ENCODE data around the gene SAG.
A peak's percentile ranks its signal among the peaks of the same experiment; 100 is the strongest.

SAG gene

GRCh38 chr2:233307565-233307964, at the start of gene SAG:
SAG (plus strand) TSS chr2:233307816; CDS start chr2:233309190, 1,374 bp downstream.
- no peak for FAIRE-seq

GRCh38 chr2:233258211-233258610, 49.4 kb upstream of the SAG start:
- FAIRE-seq = no peak

- no peak for FAIRE-seq
These were observed 47.9 kb upstream of the SAG start for GRCh38 chr2:233259730-233260129.

- no peak for FAIRE-seq
These were observed 47.0 kb upstream of the SAG start for GRCh38 chr2:233260661-233261060.

- FAIRE-seq = no peak
These were observed 45.6 kb upstream of the SAG start for GRCh38 chr2:233261819-233262555.

GRCh38 chr2:233262562-233262961, 45.1 kb upstream of the SAG start:
- no peak for FAIRE-seq

GRCh38 chr2:233263045-233263570, 44.5 kb upstream of the SAG start:
- no peak for FAIRE-seq

- FAIRE-seq = no peak
These were observed 42.9 kb upstream of the SAG start for GRCh38 chr2:233264667-233265066.

GRCh38 chr2:233265899-233266431, 41.7 kb upstream of the SAG start:
- no peak for FAIRE-seq

- FAIRE-seq = no peak
These were observed 41.1 kb upstream of the SAG start for GRCh38 chr2:233266481-233266880.

- no peak for FAIRE-seq
These were observed 39.9 kb upstream of the SAG start for GRCh38 chr2:233267516-233268245.

GRCh38 chr2:233270366-233270765, 37.2 kb upstream of the SAG start:
- no peak for FAIRE-seq

- no peak for FAIRE-seq
These were observed 36.7 kb upstream of the SAG start for GRCh38 chr2:233270951-233271350.

- FAIRE-seq = peak; percentile 65
These were observed 35.9 kb upstream of the SAG start for GRCh38 chr2:233271693-233272092.

GRCh38 chr2:233273120-233273519, 34.5 kb upstream of the SAG start:
- no peak for FAIRE-seq

- FAIRE-seq = no peak
These were observed 32.4 kb upstream of the SAG start for GRCh38 chr2:233275223-233275622.

GRCh38 chr2:233278921-233279320, 28.7 kb upstream of the SAG start:
- FAIRE-seq = no peak

- FAIRE-seq = no peak
These were observed 27.4 kb upstream of the SAG start for GRCh38 chr2:233280114-233280693.

GRCh38 chr2:233281553-233281952, 26.1 kb upstream of the SAG start:
- no peak for FAIRE-seq

- FAIRE-seq = no peak
These were observed 25.5 kb upstream of the SAG start for GRCh38 chr2:233281992-233282603.

- FAIRE-seq = no peak
These were observed 21.7 kb upstream of the SAG start for GRCh38 chr2:233285921-233286320.

- no peak for FAIRE-seq
These were observed 19.7 kb upstream of the SAG start for GRCh38 chr2:233287871-233288270.

- no peak for FAIRE-seq
These were observed 19.0 kb upstream of the SAG start for GRCh38 chr2:233288663-233289062.

All from islet of Langerhans (tissue), 1 donor.